ENCODE data around the gene ADPRHL1. TPM values are rescaled to one million over a fixed set of nuclear protein-coding genes. Genes with fewer than 3 reads are reported as not detected.

Gene ADPRHL1
- total RNA-seq, 3 donors from 2014 or later (not counting 1 experiment from before 2014, with no cell fraction given), result 0.56 to 0.93 (median 0.72) TPM

DNA sequence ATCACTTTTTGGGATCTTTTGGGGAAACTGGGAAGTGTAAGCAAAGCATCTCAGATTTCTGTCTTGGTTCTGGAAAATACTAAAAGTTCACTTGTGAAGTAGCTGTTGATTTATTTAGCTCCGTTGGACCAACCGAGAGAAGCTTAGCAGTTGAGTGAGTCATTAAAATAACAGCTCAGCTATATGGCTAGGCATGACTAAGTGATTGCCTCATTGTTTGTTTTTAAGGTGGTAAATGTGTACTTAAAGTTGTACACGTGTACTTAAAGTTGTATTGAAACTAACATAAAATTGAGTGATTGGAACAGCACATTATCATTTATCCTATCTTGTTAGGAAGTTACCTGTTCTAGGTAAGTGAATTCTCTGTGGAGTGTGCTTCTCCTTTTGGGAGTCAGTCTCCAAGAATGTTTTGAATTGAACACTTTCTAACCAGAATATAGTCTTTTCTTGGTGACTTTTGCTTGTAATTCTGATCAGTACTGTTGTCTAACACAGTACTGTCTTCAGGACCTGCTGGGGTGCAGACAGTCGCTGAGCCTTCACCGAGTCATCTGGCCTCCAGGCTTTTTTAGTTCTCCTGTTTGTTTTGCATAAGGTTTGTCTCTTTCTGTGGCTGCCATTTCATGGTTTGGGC is 40.1 kb upstream of the ADPRHL1 start:
- H3K4me1 ChIP-seq (ENCODE audit: control insufficient read depth, insufficient read depth, low read length), result peaks cover 29% of the 10 kb centered on the region
- Mint-ChIP-seq H3K4me1 (peaks cover 48 to 51% of the 10 kb centered on the region in 2 donors), H3K27ac (peak overlapping the region; percentile 68 to 81), H3K36me3 (peaks cover 7% of the 10 kb centered on the region), H3K4me3 (peak overlapping the region; percentile 55), H3K27me3 (ENCODE audit: low read depth in 2 of 2) (no peaks in the 10 kb centered on the region), H3K9me3 (no peaks in the 10 kb centered on the region)
- TF ChIP-seq, protein P1, sequence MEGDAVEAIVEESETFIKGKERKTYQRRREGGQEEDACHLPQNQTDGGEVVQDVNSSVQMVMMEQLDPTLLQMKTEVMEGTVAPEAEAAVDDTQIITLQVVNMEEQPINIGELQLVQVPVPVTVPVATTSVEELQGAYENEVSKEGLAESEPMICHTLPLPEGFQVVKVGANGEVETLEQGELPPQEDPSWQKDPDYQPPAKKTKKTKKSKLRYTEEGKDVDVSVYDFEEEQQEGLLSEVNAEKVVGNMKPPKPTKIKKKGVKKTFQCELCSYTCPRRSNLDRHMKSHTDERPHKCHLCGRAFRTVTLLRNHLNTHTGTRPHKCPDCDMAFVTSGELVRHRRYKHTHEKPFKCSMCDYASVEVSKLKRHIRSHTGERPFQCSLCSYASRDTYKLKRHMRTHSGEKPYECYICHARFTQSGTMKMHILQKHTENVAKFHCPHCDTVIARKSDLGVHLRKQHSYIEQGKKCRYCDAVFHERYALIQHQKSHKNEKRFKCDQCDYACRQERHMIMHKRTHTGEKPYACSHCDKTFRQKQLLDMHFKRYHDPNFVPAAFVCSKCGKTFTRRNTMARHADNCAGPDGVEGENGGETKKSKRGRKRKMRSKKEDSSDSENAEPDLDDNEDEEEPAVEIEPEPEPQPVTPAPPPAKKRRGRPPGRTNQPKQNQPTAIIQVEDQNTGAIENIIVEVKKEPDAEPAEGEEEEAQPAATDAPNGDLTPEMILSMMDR (IDR thresholded peaks at IDR 0.05), result no peak
- no peak overlapping the region for H3K4me3 ChIP-seq (ENCODE audit: low read length)
- H3K36me3 ChIP-seq (ENCODE audit: control insufficient read depth, insufficient read depth, low read length), result peaks cover 28% of the 10 kb centered on the region
- no peaks in the 10 kb centered on the region for H3K27me3 ChIP-seq (ENCODE audit: control insufficient read depth, insufficient read depth, low read length)
- H3K9me3 ChIP-seq (ENCODE audit: control insufficient read depth, insufficient read depth, low read length), result no peaks in the 10 kb centered on the region
- WGBS (ENCODE audit: insufficient coverage), result 39% methylated on average over 5 of the region's 5 CpGs
- intact Hi-C loops (cut with micrococcal nuclease), result no loop called here
- ATAC-seq, result peak in 2 of 3 donors; percentile 49
- H3K27ac ChIP-seq (ENCODE audit: low read length), result peak overlapping the region; percentile 16
- peak in 1 of 2 donors; percentile 37 for DNase-seq

DNA sequence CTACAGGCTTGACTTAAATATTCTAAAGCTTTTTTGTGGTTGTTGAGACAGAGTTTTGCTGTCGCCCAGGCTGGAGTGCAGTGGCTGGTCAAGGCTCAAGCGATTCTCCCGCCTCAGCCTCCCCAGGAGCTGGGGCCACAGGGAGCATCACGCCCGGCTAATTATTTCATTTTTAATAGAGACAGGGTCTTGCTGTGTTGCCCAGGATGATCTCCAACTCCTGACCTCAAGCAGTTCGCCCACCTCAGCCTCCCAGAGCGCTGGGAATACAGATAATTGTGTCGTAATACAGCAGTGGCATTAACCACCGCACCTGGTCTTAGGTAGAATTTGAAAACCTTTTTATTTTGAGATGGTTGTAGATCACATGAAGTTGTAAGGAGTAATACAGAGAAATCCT is 38.7 kb upstream of the ADPRHL1 start:
- H3K27me3 Mint-ChIP-seq (ENCODE audit: low read depth in 2 of 2), result no peaks in the 10 kb centered on the region
- Histone ChIP-seq H3K9me3 (ENCODE audit: control insufficient read depth, insufficient read depth, low read length) (no peaks in the 10 kb centered on the region), H3K4me3 (ENCODE audit: low read length) (no peak overlapping the region), H3K27ac (ENCODE audit: low read length) (no peak overlapping the region), H3K36me3 (ENCODE audit: control insufficient read depth, insufficient read depth, low read length) (peaks cover 17% of the 10 kb centered on the region), H3K4me1 (ENCODE audit: control insufficient read depth, insufficient read depth, low read length) (peaks cover 29% of the 10 kb centered on the region), H3K27me3 (ENCODE audit: control insufficient read depth, insufficient read depth, low read length) (no peaks in the 10 kb centered on the region)
- peak overlapping the region; percentile 91 for H3K4me3 Mint-ChIP-seq
- H3K4me1 Mint-ChIP-seq, result peaks cover 56 to 59% of the 10 kb centered on the region in 2 donors
- H3K9me3 Mint-ChIP-seq, result no peaks in the 10 kb centered on the region
- ATAC-seq (no peak), DNase-seq (no peak)
- intact Hi-C loops (cut with micrococcal nuclease), result no loop called here
- TF ChIP-seq, protein P1 (IDR thresholded peaks at IDR 0.05), result no peak
- peak overlapping the region; percentile 63 to 89 for H3K27ac Mint-ChIP-seq
- WGBS (ENCODE audit: insufficient coverage), result 97% methylated on average over 9 of the region's 9 CpGs
- H3K36me3 Mint-ChIP-seq, result no peaks in the 10 kb centered on the region

DNA sequence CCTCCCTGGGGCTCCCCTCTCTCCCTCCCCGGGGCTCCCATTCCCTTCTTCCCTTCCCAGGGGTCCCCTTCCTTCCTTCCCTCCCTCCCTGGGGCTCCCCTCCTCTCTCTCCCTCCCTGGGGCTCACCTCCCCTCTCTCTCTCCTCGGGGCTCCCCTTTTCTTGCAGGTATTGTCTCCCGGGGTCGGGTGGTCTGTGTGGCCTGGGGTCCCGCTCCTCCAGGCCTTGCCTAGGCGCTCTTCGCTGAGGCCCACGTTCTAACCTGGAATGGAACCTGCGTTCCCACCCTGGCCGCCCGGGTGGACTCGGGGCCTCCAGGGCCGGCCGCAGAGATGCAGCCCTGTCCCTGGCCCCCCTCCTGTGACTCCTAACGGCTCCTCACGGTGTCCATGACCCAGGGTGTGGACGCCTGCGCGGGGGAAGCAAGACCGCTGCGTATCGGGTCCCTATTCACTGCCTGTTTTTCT is 38.2 kb upstream of the ADPRHL1 start:
- Histone ChIP-seq H3K36me3 (ENCODE audit: control insufficient read depth, insufficient read depth, low read length) (peaks cover 12% of the 10 kb centered on the region), H3K27me3 (ENCODE audit: control insufficient read depth, insufficient read depth, low read length) (no peaks in the 10 kb centered on the region), H3K9me3 (ENCODE audit: control insufficient read depth, insufficient read depth, low read length) (no peaks in the 10 kb centered on the region), H3K4me3 (ENCODE audit: low read length) (peak overlapping the region; percentile 49), H3K4me1 (ENCODE audit: control insufficient read depth, insufficient read depth, low read length) (peaks cover 29% of the 10 kb centered on the region), H3K27ac (ENCODE audit: low read length) (peak overlapping the region; percentile 33)
- H3K36me3 Mint-ChIP-seq, result no peaks in the 10 kb centered on the region
- H3K4me3 Mint-ChIP-seq, result peak overlapping the region; percentile 91
- peaks cover 56 to 64% of the 10 kb centered on the region in 2 donors for H3K4me1 Mint-ChIP-seq
- ATAC-seq (no peak), DNase-seq (peak in 1 of 2 donors; percentile 9)
- peak overlapping the region; percentile 63 to 89 for H3K27ac Mint-ChIP-seq
- H3K9me3 Mint-ChIP-seq, result no peaks in the 10 kb centered on the region
- no peaks in the 10 kb centered on the region for H3K27me3 Mint-ChIP-seq (ENCODE audit: low read depth in 2 of 2)
- TF ChIP-seq, protein P1 (IDR thresholded peaks at IDR 0.05), result no peak
- WGBS (ENCODE audit: insufficient coverage), result 15% methylated on average over 22 of the region's 22 CpGs
- intact Hi-C loops (cut with micrococcal nuclease), result no loop called here

Data from natural killer cell (primary cell).